Activated CD8-positive, alpha-beta memory T cell treated with anti-CD3 and anti-CD28 coated beads for 1 hour (primary cell): Measurements from ENCODE around the gene CEP97.

Source experiments
- DNase-seq, 2 donors: peaks; one replicate each; pipeline ENCODE4 v3.0.0-alpha.2; 2020; ENCODE audit warnings: low read depth in 1 of 2; ENCODE audit errors: extremely low read depth in 1 of 2

CEP97 gene

DNA sequence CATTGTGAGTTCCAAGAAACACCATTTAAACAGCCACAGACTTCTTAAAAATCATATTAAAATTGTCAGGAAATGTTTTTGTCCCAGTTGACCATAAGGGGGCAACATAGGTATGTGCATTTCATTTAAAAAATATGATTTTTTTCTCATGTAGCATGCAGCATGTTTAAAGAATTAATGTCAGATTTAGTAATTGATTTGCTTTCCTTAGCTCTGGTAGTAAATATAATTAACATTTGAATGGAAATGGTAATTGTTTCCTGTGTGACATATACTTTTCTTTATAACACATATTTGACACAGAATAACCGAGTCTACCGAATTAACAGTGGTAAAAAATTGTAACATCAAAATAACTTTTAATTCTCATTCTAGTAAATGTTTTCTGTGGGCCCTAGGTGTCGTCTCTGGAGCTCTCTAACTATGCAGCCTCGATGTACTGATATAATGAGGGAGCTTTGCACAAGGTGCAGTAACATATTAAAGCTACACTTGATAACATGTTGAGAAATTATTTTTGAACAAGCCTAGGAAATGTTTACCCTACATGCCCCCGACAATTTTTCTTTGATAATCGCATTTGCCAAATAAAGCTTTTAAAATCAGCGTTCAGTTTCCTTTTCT lies 89.5 kb downstream of the CEP97 start:
- DNase-seq, result no peak

DNA sequence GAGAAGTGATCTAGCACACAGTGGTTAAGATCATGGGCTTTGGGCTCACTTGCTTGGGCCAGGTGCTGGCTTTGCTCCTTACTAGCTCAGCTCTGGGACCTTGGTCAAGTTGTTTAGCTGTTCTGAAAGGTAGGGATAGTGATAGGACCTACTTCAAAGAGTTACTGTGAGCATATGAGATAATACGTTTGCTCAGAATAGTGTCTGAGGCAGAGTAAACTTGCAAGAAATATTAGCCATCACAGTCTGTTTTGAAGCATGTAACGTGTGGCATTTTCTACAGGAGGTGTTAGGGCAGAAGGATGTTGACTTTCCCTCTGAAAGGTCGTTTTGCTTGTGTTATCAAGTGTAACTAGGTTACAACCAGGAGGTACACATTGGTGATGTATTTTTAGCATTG lies 90.4 kb downstream of the CEP97 start:
- DNase-seq, result no peak

DNA sequence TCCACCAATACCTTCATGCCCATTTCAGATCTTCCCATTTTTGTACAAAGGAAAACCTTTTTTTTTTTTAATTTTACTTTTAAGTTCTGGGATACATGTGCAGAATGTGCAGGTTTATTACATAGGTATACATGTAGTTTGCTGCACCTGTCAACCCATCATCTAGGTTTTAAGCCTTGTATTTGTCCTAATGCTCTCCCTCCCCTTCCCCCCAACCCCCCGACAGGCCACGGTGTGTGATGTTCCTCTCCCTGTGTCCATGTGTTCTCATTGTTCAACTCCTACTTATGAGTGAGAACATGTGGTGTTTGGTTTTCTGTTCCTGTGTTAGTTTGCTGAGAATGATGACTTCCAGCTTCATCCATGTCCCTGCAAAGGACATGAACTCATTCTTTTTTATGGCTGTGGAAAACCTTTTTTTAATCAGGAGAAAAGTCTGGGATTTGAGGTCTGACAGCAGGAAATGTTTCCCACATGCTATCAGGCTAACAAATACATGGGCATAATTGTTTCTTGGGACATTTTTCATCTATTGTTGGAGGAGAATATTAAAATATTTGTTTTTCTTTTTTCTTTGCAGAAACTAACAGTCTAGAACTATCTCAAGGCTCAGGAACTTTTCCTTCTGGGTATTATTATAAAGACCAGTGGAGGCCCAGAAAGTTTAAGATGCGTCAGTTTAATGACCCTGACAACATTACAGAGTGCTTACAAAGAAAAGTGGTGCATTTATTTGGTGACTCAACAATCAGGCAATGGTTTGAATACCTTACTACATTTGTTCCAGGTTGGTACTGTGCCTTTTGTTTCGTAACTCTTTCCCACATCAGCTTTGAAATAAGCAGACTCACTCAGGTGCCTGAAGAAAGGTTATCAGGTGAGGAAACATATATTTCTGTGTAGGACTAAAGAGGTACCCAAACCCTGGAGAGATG lies 92.1 kb downstream of the CEP97 start:
- no peak for DNase-seq

DNA sequence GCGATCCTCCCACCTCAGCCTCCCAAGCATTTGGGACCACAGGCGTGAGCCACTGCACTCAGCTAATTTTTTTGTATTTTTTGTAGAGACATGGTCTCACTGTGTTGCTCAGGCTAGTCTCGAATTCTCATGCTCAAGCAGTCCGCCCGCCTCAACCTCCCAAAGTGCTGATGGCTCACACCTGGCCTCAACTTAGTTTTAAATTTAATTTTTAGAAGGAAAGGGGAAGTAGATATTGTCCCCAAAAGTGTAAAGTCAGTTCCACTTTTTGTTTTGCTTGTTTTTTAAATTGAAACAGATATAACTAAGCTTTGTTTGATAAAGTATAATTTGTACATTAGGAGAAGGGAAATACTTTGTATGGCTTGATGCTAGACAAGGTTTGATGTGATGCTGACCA lies 93.6 kb downstream of the CEP97 start:
- DNase-seq, result no peak

DNA sequence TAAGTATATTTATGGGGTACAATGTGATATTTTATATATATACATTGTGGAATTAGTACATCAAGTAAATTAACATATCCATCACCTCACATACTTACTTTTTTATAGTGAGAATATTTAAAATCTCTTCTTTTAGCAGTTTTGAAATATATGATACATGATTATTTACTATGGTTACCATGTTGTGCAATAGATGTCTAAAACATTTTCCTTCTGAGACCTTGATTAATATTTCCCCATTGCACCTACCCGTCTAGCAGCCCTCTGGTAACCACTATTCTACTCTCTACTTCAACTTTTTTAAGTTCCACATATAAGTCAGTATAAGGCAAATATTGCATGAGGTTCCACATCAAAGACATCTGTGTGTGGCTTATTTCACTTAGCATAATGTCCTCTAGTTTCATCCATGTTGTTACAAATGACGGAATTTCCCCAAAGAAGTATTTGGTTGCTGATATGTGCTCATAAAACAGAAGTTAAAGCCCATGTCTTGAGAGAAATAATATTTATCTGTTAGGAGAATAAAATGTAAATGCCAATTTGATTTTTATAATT lies 95.3 kb downstream of the CEP97 start:
- DNase-seq, result no peak
